Activated CD4-positive, alpha-beta T cell treated with anti-CD3 and anti-CD28 coated beads, Interleukin-2, amount 10 ng/mL, durations not matched to agents 7 days and 5 days (primary cell): ENCODE data around the gene GOSR1. TPM values are rescaled to one million over a fixed set of nuclear protein-coding genes. Genes with fewer than 3 reads are reported as not detected.
"Not testable (repeated sequence)": the region's sequence is repeated elsewhere in the genome, so short reads cannot be mapped to it uniquely, and the experiment has no call there.

Experiments used
- CTCF ChIA-PET: fragments of 350-600 bp; sonication (Branson Sonifier 250); formaldehyde crosslinking; loops from one replicate; lab custom pipeline; 2021; ENCODE audit warnings: antibody characterized with exemption; lab: Charles Lee
- POLR2A ChIA-PET: fragments of 350-600 bp; sonication (Branson Sonifier 250); formaldehyde crosslinking; loops from one replicate; lab custom pipeline; 2021; ENCODE audit warnings: antibody characterized with exemption; lab: Charles Lee
- DNase-seq: peaks from one replicate; pipeline ENCODE4 v3.0.0-alpha.2; 2020
- H3K27ac Mint-ChIP-seq: one replicate; pipeline ENCODE4 v1.8.0; 2021; ENCODE audit warnings: mild to moderate bottlenecking, moderate library complexity, mixed read lengths
- H3K27me3 Mint-ChIP-seq: one replicate; pipeline ENCODE4 v1.8.0; 2021; ENCODE audit warnings: mixed read lengths
- H3K36me3 Mint-ChIP-seq: one replicate; pipeline ENCODE4 v1.8.0; 2021; ENCODE audit warnings: low read depth, mixed read lengths
- H3K4me1 Mint-ChIP-seq: one replicate; pipeline ENCODE4 v1.8.0; 2021; ENCODE audit warnings: mixed read lengths
- H3K4me3 Mint-ChIP-seq: one replicate; pipeline ENCODE4 v1.8.0; 2021; ENCODE audit warnings: mild to moderate bottlenecking, moderate library complexity, mixed read lengths
- H3K9me3 Mint-ChIP-seq: one replicate; pipeline ENCODE4 v1.8.0; 2021; ENCODE audit warnings: mixed read lengths
- total RNA-seq, 2 experiments: library from RNA; stranded (reverse); gene quantifications; one replicate each; pipeline ENCODE4 v1.2.3, GENCODE V29; 2021

Gene GOSR1
- total RNA-seq, 2 experiments from 2014 or later: 44.1 to 49.7 TPM

- DNase-seq, H3K4me1 Mint-ChIP-seq, H3K4me3 Mint-ChIP-seq, H3K36me3 Mint-ChIP-seq, POLR2A ChIA-PET, H3K27ac Mint-ChIP-seq, H3K27me3 Mint-ChIP-seq, H3K9me3 Mint-ChIP-seq, CTCF ChIA-PET: not testable (repeated sequence)
Observed at GRCh38 chr17:30560117-30561026, 83.2 kb downstream of the GOSR1 start.

- H3K27ac Mint-ChIP-seq, CTCF ChIA-PET, H3K9me3 Mint-ChIP-seq, DNase-seq, H3K27me3 Mint-ChIP-seq, H3K4me3 Mint-ChIP-seq, H3K36me3 Mint-ChIP-seq, POLR2A ChIA-PET, H3K4me1 Mint-ChIP-seq: not testable (repeated sequence)
Observed at GRCh38 chr17:30561766-30562165, 84.6 kb downstream of the GOSR1 start.

GRCh38 chr17:30563131-30563904 lies 86.1 kb downstream of the GOSR1 start:
- CTCF ChIA-PET, H3K9me3 Mint-ChIP-seq, H3K4me3 Mint-ChIP-seq, H3K27ac Mint-ChIP-seq, DNase-seq, H3K4me1 Mint-ChIP-seq, H3K27me3 Mint-ChIP-seq, H3K36me3 Mint-ChIP-seq, POLR2A ChIA-PET: not testable (repeated sequence)

- H3K27me3 Mint-ChIP-seq, H3K27ac Mint-ChIP-seq, CTCF ChIA-PET, H3K4me1 Mint-ChIP-seq, H3K9me3 Mint-ChIP-seq, H3K4me3 Mint-ChIP-seq, H3K36me3 Mint-ChIP-seq, POLR2A ChIA-PET, DNase-seq: not testable (repeated sequence)
Observed at GRCh38 chr17:30563905-30564390, 86.7 kb downstream of the GOSR1 start.

- H3K4me3 Mint-ChIP-seq, POLR2A ChIA-PET, DNase-seq, H3K36me3 Mint-ChIP-seq, H3K27ac Mint-ChIP-seq, H3K9me3 Mint-ChIP-seq, H3K27me3 Mint-ChIP-seq, H3K4me1 Mint-ChIP-seq: not testable (repeated sequence)
- CTCF ChIA-PET: interaction anchor here (0.6 kb wide), 1 partner anchor 94 kb away, joined by 3 read pairs; no protein-coding TSS in a partner anchor
Observed at GRCh38 chr17:30564422-30565072, 87.3 kb downstream of the GOSR1 start.

GRCh38 chr17:30565073-30565935 lies 88.1 kb downstream of the GOSR1 start:
- ChIA-PET POLR2A (no interaction called here), CTCF (interaction anchor here (0.6 kb wide), 1 partner anchor 94 kb away, joined by 3 read pairs; no protein-coding TSS in a partner anchor)
- H3K27ac Mint-ChIP-seq: no peak overlapping the region
- H3K4me1 Mint-ChIP-seq: no peaks in the 10 kb centered on the region
- peaks cover 2% of the 10 kb centered on the region for H3K27me3 Mint-ChIP-seq
- DNase-seq: no peak
- no peaks in the 10 kb centered on the region for H3K36me3 Mint-ChIP-seq
- no peaks in the 10 kb centered on the region for H3K9me3 Mint-ChIP-seq
- H3K4me3 Mint-ChIP-seq: no peak overlapping the region

GRCh38 chr17:30566104-30566503 lies 88.9 kb downstream of the GOSR1 start:
- H3K27ac Mint-ChIP-seq, DNase-seq, POLR2A ChIA-PET, H3K36me3 Mint-ChIP-seq, H3K4me1 Mint-ChIP-seq, H3K9me3 Mint-ChIP-seq, H3K4me3 Mint-ChIP-seq, H3K27me3 Mint-ChIP-seq: not testable (repeated sequence)
- CTCF ChIA-PET: interaction anchor here (1.0 kb wide), 1 partner anchor 177 kb away, joined by 3 read pairs; no protein-coding TSS in a partner anchor

- H3K4me3 Mint-ChIP-seq, DNase-seq, H3K36me3 Mint-ChIP-seq, H3K27ac Mint-ChIP-seq, H3K9me3 Mint-ChIP-seq, H3K27me3 Mint-ChIP-seq, POLR2A ChIA-PET, H3K4me1 Mint-ChIP-seq: not testable (repeated sequence)
- CTCF ChIA-PET: interaction anchor here (1.0 kb wide), 1 partner anchor 178 kb away, joined by 3 read pairs; no protein-coding TSS in a partner anchor
Observed at GRCh38 chr17:30566516-30567225, 89.5 kb downstream of the GOSR1 start.

- ChIA-PET POLR2A (no interaction called here), CTCF (interaction anchor here (0.8 to 1.0 kb wide), 2 partner anchors 148 to 179 kb away, joined by 3 to 4 read pairs; no protein-coding TSS in a partner anchor)
- H3K9me3 Mint-ChIP-seq: no peaks in the 10 kb centered on the region
- H3K36me3 Mint-ChIP-seq: no peaks in the 10 kb centered on the region
- H3K4me3 Mint-ChIP-seq: no peak overlapping the region
- no peak overlapping the region for H3K27ac Mint-ChIP-seq
- H3K4me1 Mint-ChIP-seq: no peaks in the 10 kb centered on the region
- H3K27me3 Mint-ChIP-seq: no peaks in the 10 kb centered on the region
- no peak for DNase-seq
Observed at GRCh38 chr17:30567231-30568116, 90.3 kb downstream of the GOSR1 start.

GRCh38 chr17:30568117-30568430 lies 90.9 kb downstream of the GOSR1 start:
- Mint-ChIP-seq H3K4me3 (no peak overlapping the region), H3K27ac (no peak overlapping the region), H3K27me3 (no peaks in the 10 kb centered on the region), H3K4me1 (no peaks in the 10 kb centered on the region), H3K36me3 (no peaks in the 10 kb centered on the region), H3K9me3 (no peaks in the 10 kb centered on the region)
- ChIA-PET POLR2A (no interaction called here), CTCF (interaction anchor here (0.8 kb wide), 1 partner anchor 147 kb away, joined by 4 read pairs; no protein-coding TSS in a partner anchor)
- no peak for DNase-seq
